ENCODE measurements around the gene DYNLL1.
"Not testable (repeated sequence)": the region's sequence is repeated elsewhere in the genome, so short reads cannot be mapped to it uniquely, and the experiment has no call there.

The DYNLL1 gene

GRCh38 chr12:120529641-120530417, 33.9 kb downstream of the DYNLL1 start:
- Histone ChIP-seq H3K14ac (ENCODE audit: low read length) (no peak overlapping the region), H3K9me3 (ENCODE audit: insufficient read depth, low read depth, low read length) (no peaks in the 10 kb centered on the region), H3K4ac (ENCODE audit: low read depth, low read length) (no peak overlapping the region), H2AFZ (ENCODE audit: insufficient read depth, low read length, poor library complexity) (no peak overlapping the region), H3K4me1 (ENCODE audit: control insufficient read depth in 1 of 2, insufficient read depth in 2 of 2, low read length in 2 of 2) (no peaks in the 10 kb centered on the region), H3K36me3 (ENCODE audit: control insufficient read depth in 1 of 2, insufficient read depth in 2 of 2, low read length in 2 of 2) (no peaks in the 10 kb centered on the region), H3K79me1 (ENCODE audit: low read length) (peaks cover 15% of the 10 kb centered on the region), H3K4me3 (ENCODE audit: low read depth, low read length) (no peak overlapping the region), H3K4me2 (ENCODE audit: low read length) (peak overlapping the region; percentile 87), H2BK12ac (ENCODE audit: low read length) (no peak overlapping the region), H3K23ac (ENCODE audit: low read length) (no peak overlapping the region), H4K8ac (ENCODE audit: low read depth, low read length) (no peak overlapping the region), H4K91ac (ENCODE audit: low read depth, low read length) (no peak overlapping the region), H3K27ac (ENCODE audit: low read depth, low read length) (peak overlapping the region; percentile 8), H2AK5ac (ENCODE audit: low read length) (no peak overlapping the region), H2BK5ac (ENCODE audit: low read depth, low read length, poor library complexity) (no peak overlapping the region), H3K18ac (ENCODE audit: low read length) (no peak overlapping the region), H3K27me3 (ENCODE audit: insufficient read depth, low read length) (no peaks in the 10 kb centered on the region), H3K79me2 (ENCODE audit: control insufficient read depth, insufficient read depth, low read length, poor library complexity) (peaks cover 9% of the 10 kb centered on the region), H3K9ac (ENCODE audit: low read length) (no peak overlapping the region), H2BK120ac (ENCODE audit: insufficient read depth, low read length, poor library complexity) (no peak overlapping the region), H4K12ac (ENCODE audit: low read depth, low read length) (no peak overlapping the region)
- peak; percentile 68 to 80 for DNase-seq
- WGBS (ENCODE audit: extremely low coverage, insufficient coverage, insufficient read length): no CpG with 5 or more reads among the region's 19 CpGs

GRCh38 chr12:120530418-120530761, 34.5 kb downstream of the DYNLL1 start:
- H3K9ac ChIP-seq (ENCODE audit: low read length); H2BK12ac ChIP-seq (ENCODE audit: low read length); H3K4me1 ChIP-seq (ENCODE audit: control insufficient read depth in 1 of 2, insufficient read depth in 2 of 2, low read length in 2 of 2); H3K23ac ChIP-seq (ENCODE audit: low read length); H4K91ac ChIP-seq (ENCODE audit: low read depth, low read length); H2AK5ac ChIP-seq (ENCODE audit: low read length); H3K14ac ChIP-seq (ENCODE audit: low read length); H3K4me2 ChIP-seq (ENCODE audit: low read length); H2BK5ac ChIP-seq (ENCODE audit: low read depth, low read length, poor library complexity); H3K4me3 ChIP-seq (ENCODE audit: low read depth, low read length); H3K36me3 ChIP-seq (ENCODE audit: control insufficient read depth in 1 of 2, insufficient read depth in 2 of 2, low read length in 2 of 2); H3K27ac ChIP-seq (ENCODE audit: low read depth, low read length); H4K8ac ChIP-seq (ENCODE audit: low read depth, low read length); H3K4ac ChIP-seq (ENCODE audit: low read depth, low read length); H2AFZ ChIP-seq (ENCODE audit: insufficient read depth, low read length, poor library complexity); DNase-seq; H3K18ac ChIP-seq (ENCODE audit: low read length); H3K27me3 ChIP-seq (ENCODE audit: insufficient read depth, low read length); H3K9me3 ChIP-seq (ENCODE audit: insufficient read depth, low read depth, low read length); H2BK120ac ChIP-seq (ENCODE audit: insufficient read depth, low read length, poor library complexity); H4K12ac ChIP-seq (ENCODE audit: low read depth, low read length): not testable (repeated sequence)
- H3K79me2 ChIP-seq (ENCODE audit: control insufficient read depth, insufficient read depth, low read length, poor library complexity): peaks cover 13% of the 10 kb centered on the region
- peaks cover 16% of the 10 kb centered on the region for H3K79me1 ChIP-seq (ENCODE audit: low read length)

GRCh38 chr12:120532701-120533238, 36.9 kb downstream of the DYNLL1 start:
- Histone ChIP-seq H3K27me3 (ENCODE audit: insufficient read depth, low read length) (no peaks in the 10 kb centered on the region), H3K14ac (ENCODE audit: low read length) (no peak overlapping the region), H3K9me3 (ENCODE audit: insufficient read depth, low read depth, low read length) (no peaks in the 10 kb centered on the region), H3K4me3 (ENCODE audit: low read depth, low read length) (no peak overlapping the region), H3K4me1 (ENCODE audit: control insufficient read depth in 1 of 2, insufficient read depth in 2 of 2, low read length in 2 of 2) (peaks cover 6% of the 10 kb centered on the region in 2 experiments), H3K23ac (ENCODE audit: low read length) (no peak overlapping the region), H3K9ac (ENCODE audit: low read length) (no peak overlapping the region), H2BK120ac (ENCODE audit: insufficient read depth, low read length, poor library complexity) (no peak overlapping the region), H2AK5ac (ENCODE audit: low read length) (no peak overlapping the region), H4K8ac (ENCODE audit: low read depth, low read length) (no peak overlapping the region), H4K12ac (ENCODE audit: low read depth, low read length) (no peak overlapping the region), H3K79me2 (ENCODE audit: control insufficient read depth, insufficient read depth, low read length, poor library complexity) (peaks cover 20% of the 10 kb centered on the region), H2BK5ac (ENCODE audit: low read depth, low read length, poor library complexity) (no peak overlapping the region), H2AFZ (ENCODE audit: insufficient read depth, low read length, poor library complexity) (no peak overlapping the region), H3K27ac (ENCODE audit: low read depth, low read length) (no peak overlapping the region), H3K79me1 (ENCODE audit: low read length) (peaks cover 16% of the 10 kb centered on the region), H3K4me2 (ENCODE audit: low read length) (no peak overlapping the region), H3K4ac (ENCODE audit: low read depth, low read length) (no peak overlapping the region), H3K18ac (ENCODE audit: low read length) (no peak overlapping the region), H3K36me3 (ENCODE audit: control insufficient read depth in 1 of 2, insufficient read depth in 2 of 2, low read length in 2 of 2) (peaks cover 2 to 4% of the 10 kb centered on the region in 2 experiments), H4K91ac (ENCODE audit: low read depth, low read length) (no peak overlapping the region), H2BK12ac (ENCODE audit: low read length) (no peak overlapping the region)
- no CpG with 5 or more reads among the region's 4 CpGs for WGBS (ENCODE audit: extremely low coverage, insufficient coverage, insufficient read length)
- no peak for DNase-seq

- Histone ChIP-seq H3K4ac (ENCODE audit: low read depth, low read length) (peak within 1 kb of the TSS; percentile 89), H3K9ac (ENCODE audit: low read length) (peak within 1 kb of the TSS; percentile 99), H4K12ac (ENCODE audit: low read depth, low read length) (peak within 1 kb of the TSS; percentile 75), H3K27ac (ENCODE audit: low read depth, low read length) (peak within 1 kb of the TSS; percentile 51), H4K91ac (ENCODE audit: low read depth, low read length) (peak within 1 kb of the TSS; percentile 86), H2AFZ (ENCODE audit: insufficient read depth, low read length, poor library complexity) (peak within 1 kb of the TSS; percentile 89), H3K79me1 (ENCODE audit: low read length) (peaks cover 9% of the 10 kb centered on the region), H3K18ac (ENCODE audit: low read length) (peak within 1 kb of the TSS; percentile 86), H3K4me3 (ENCODE audit: low read depth, low read length) (peak within 1 kb of the TSS; percentile 99), H2BK12ac (ENCODE audit: low read length) (peak within 1 kb of the TSS; percentile 50), H2AK5ac (ENCODE audit: low read length) (peak within 1 kb of the TSS; percentile 58), H3K4me2 (ENCODE audit: low read length) (peak within 1 kb of the TSS; percentile 61), H3K27me3 (ENCODE audit: insufficient read depth, low read length) (no peaks in the 10 kb centered on the region), H3K14ac (ENCODE audit: low read length) (peak within 1 kb of the TSS; percentile 83), H2BK5ac (ENCODE audit: low read depth, low read length, poor library complexity) (peak within 1 kb of the TSS; percentile 72), H3K9me3 (ENCODE audit: insufficient read depth, low read depth, low read length) (no peaks in the 10 kb centered on the region), H3K79me2 (ENCODE audit: control insufficient read depth, insufficient read depth, low read length, poor library complexity) (peaks cover 20% of the 10 kb centered on the region), H3K23ac (ENCODE audit: low read length) (no peak within 1 kb of the TSS), H3K4me1 (ENCODE audit: control insufficient read depth in 1 of 2, insufficient read depth in 2 of 2, low read length in 2 of 2) (peaks cover 6% of the 10 kb centered on the region in 2 experiments), H3K36me3 (ENCODE audit: control insufficient read depth in 1 of 2, insufficient read depth in 2 of 2, low read length in 2 of 2) (peaks cover 2 to 5% of the 10 kb centered on the region in 2 experiments), H2BK120ac (ENCODE audit: insufficient read depth, low read length, poor library complexity) (peak within 1 kb of the TSS; percentile 67), H4K8ac (ENCODE audit: low read depth, low read length) (peak within 1 kb of the TSS; percentile 82)
- whole genome bisulfite sequencing (ENCODE audit: extremely low coverage, insufficient coverage, insufficient read length): no CpG with 5 or more reads among the region's 43 CpGs
- peak; percentile 77 to 98 for DNase-seq
Measured at GRCh38 chr12:120534203-120534702, 38.3 kb downstream of the DYNLL1 start, which contains the start of gene RNF10. Gene RNF10, plus strand, starts transcription at chr12:120534356. Its CDS starts 456 bp downstream, at chr12:120534812.
